Measurements from ENCODE around the gene TLE4. TPM values are rescaled to one million over a fixed set of nuclear protein-coding genes. Genes with fewer than 3 reads are reported as not detected.

Gene TLE4
- polyA plus RNA-seq, 3 donors: 21.0 to 107 (median 21.7) TPM

GRCh38 chr9:79580055-79580454 is 8.3 kb downstream of the TLE4 start:
- WGBS (ENCODE audit: insufficient coverage): 95% methylated on average over 6 of the region's 7 CpGs
- Histone ChIP-seq H3K79me2 (ENCODE audit: insufficient read depth, low read length) (peaks cover 91% of the 10 kb centered on the region), H3K27ac (ENCODE audit: low read depth in 1 of 2, low read length in 2 of 2) (no peak overlapping the region), H3K9me3 (replicated peaks in 1 of 2; ENCODE audit: control insufficient read depth in 1 of 2, insufficient read depth in 1 of 2, low read length in 2 of 2) (no peaks in the 10 kb centered on the region), H3K4me3 (replicated peaks in 1 of 3; ENCODE audit: low read depth in 2 of 3, low read length in 3 of 3) (no peak overlapping the region), H3K36me3 (replicated peaks in 1 of 2; ENCODE audit: control insufficient read depth in 1 of 2, insufficient read depth in 2 of 2, low read length in 2 of 2) (peaks cover 29 to 30% of the 10 kb centered on the region in 2 donors), H3K4me1 (ENCODE audit: control insufficient read depth in 1 of 2, insufficient read depth in 2 of 2, low read length in 2 of 2) (peaks cover 60 to 81% of the 10 kb centered on the region in 2 donors), H3K9ac (ENCODE audit: insufficient read depth, low read length, poor library complexity, severe bottlenecking) (no peak overlapping the region), H2AFZ (ENCODE audit: insufficient read depth, low read depth, low read length, poor library complexity, severe bottlenecking) (no peak overlapping the region), H3K4me2 (replicated peaks; ENCODE audit: extremely low read depth, low read length, poor library complexity, severe bottlenecking) (no peak overlapping the region), H4K20me1 (ENCODE audit: insufficient read depth, low read length) (peaks cover 86% of the 10 kb centered on the region), H3K27me3 (ENCODE audit: control insufficient read depth in 2 of 2, insufficient read depth in 2 of 2, low read length in 2 of 2) (no peaks in the 10 kb centered on the region)
- Mint-ChIP-seq H3K4me3 (no peak overlapping the region), H3K4me1 (peaks cover 89% of the 10 kb centered on the region), H3K9me3 (no peaks in the 10 kb centered on the region), H3K27me3 (ENCODE audit: low read depth in 3 of 3) (peaks cover 0 to 1% (median 0%) of the 10 kb centered on the region in 3 donors), H3K27ac (peak overlapping the region in 1 of 7 donors; percentile 73), H3K36me3 (peaks cover 58 to 76% of the 10 kb centered on the region in 2 donors)
- intact Hi-C loops (cut with micrococcal nuclease): loop anchor here in 1 of 2 donors (5.0 kb wide), 1 partner anchor 47 kb away; no protein-coding TSS in a partner anchor
- no peak for DNase-seq
- TF ChIP-seq CTCF (IDR thresholded peaks at IDR 0.05): no peak

GRCh38 chr9:79581388-79581787 is 9.6 kb downstream of the TLE4 start:
- Histone ChIP-seq H3K79me2 (ENCODE audit: insufficient read depth, low read length) (peaks cover 91% of the 10 kb centered on the region), H3K27ac (ENCODE audit: low read depth in 1 of 2, low read length in 2 of 2) (no peak overlapping the region), H3K9ac (ENCODE audit: insufficient read depth, low read length, poor library complexity, severe bottlenecking) (no peak overlapping the region), H3K4me2 (replicated peaks; ENCODE audit: extremely low read depth, low read length, poor library complexity, severe bottlenecking) (peak overlapping the region; percentile 17), H4K20me1 (ENCODE audit: insufficient read depth, low read length) (peaks cover 82% of the 10 kb centered on the region), H3K4me3 (replicated peaks in 1 of 3; ENCODE audit: low read depth in 2 of 3, low read length in 3 of 3) (peak overlapping the region in 1 of 3 experiments; percentile 20), H3K27me3 (ENCODE audit: control insufficient read depth in 2 of 2, insufficient read depth in 2 of 2, low read length in 2 of 2) (no peaks in the 10 kb centered on the region), H3K4me1 (ENCODE audit: control insufficient read depth in 1 of 2, insufficient read depth in 2 of 2, low read length in 2 of 2) (peaks cover 63 to 79% of the 10 kb centered on the region in 2 donors), H2AFZ (ENCODE audit: insufficient read depth, low read depth, low read length, poor library complexity, severe bottlenecking) (no peak overlapping the region), H3K9me3 (replicated peaks in 1 of 2; ENCODE audit: control insufficient read depth in 1 of 2, insufficient read depth in 1 of 2, low read length in 2 of 2) (no peaks in the 10 kb centered on the region), H3K36me3 (replicated peaks in 1 of 2; ENCODE audit: control insufficient read depth in 1 of 2, insufficient read depth in 2 of 2, low read length in 2 of 2) (peaks cover 21 to 22% of the 10 kb centered on the region in 2 donors)
- Mint-ChIP-seq H3K36me3 (peaks cover 53 to 73% of the 10 kb centered on the region in 2 donors), H3K4me1 (peaks cover 90% of the 10 kb centered on the region), H3K4me3 (no peak overlapping the region), H3K9me3 (no peaks in the 10 kb centered on the region), H3K27me3 (ENCODE audit: low read depth in 3 of 3) (peaks cover 0 to 1% (median 0%) of the 10 kb centered on the region in 3 donors), H3K27ac (peak overlapping the region in 5 of 7 donors; percentile 32 to 99 (median 40))
- DNase-seq: no peak
- WGBS (ENCODE audit: insufficient coverage): no CpG with 5 or more reads among the region's 3 CpGs
- intact Hi-C loops (cut with micrococcal nuclease): loop anchor here in 1 of 2 donors (5.0 kb wide), 1 partner anchor 46 kb away; no protein-coding TSS in a partner anchor
- no peak for TF ChIP-seq CTCF (IDR thresholded peaks at IDR 0.05)

All from CD14-positive monocyte (primary cell).